IMR-90 (cell line): Measurements from ENCODE around the gene C11orf58. TPM values are rescaled to one million over a fixed set of nuclear protein-coding genes. Genes with fewer than 3 reads are reported as not detected.

Experiments used
- ATAC-seq: fragments of 200-7000 bp; cut with Tn5 transposase; 2 replicates; pipeline ENCODE4 v1.9.1; 2020; ENCODE audit warnings: low read depth, mild to moderate bottlenecking, moderate library complexity
- BruUV-seq: library from RNA; stranded (reverse); fragments of 400-500 nt; replicated peaks from 2 replicates; lab custom pipeline; 2021; lab: Mats Ljungman, UMichigan
- CTCF ChIA-PET: fragments of 300-600 bp; formaldehyde crosslinking; extraction: SDS; loops from one replicate; lab custom pipeline; 2021; ENCODE audit warnings: antibody characterized with exemption; lab: Yijun Ruan, JAX
- POLR2A ChIA-PET: fragments of 300-600 bp; sonication (Branson Sonifier 250); formaldehyde crosslinking; loops from one replicate; lab custom pipeline; 2022; ENCODE audit warnings: antibody characterized with exemption; ENCODE audit not compliant: unreplicated experiment; lab: Charles Lee
- DNase-seq: peaks from one replicate; pipeline ENCODE4 v3.0.0; 2013
- H2AFZ ChIP-seq: replicated peaks from 2 replicates; pipeline ENCODE3; 2013; ENCODE audit warnings: low read length, mild to moderate bottlenecking; ENCODE audit not compliant: poor library complexity
- H2AK5ac ChIP-seq: 2 replicates; pipeline ENCODE4 v1.6.1; 2013; ENCODE audit warnings: low read depth, low read length, inconsistent platforms
- H2AK9ac ChIP-seq: replicated peaks from 2 replicates; pipeline ENCODE3; 2013; ENCODE audit warnings: mild to moderate bottlenecking, low read depth, low read length, moderate library complexity; ENCODE audit not compliant: poor library complexity
- H2BK120ac ChIP-seq: 2 replicates; pipeline ENCODE4 v1.6.1; 2013; ENCODE audit warnings: low read depth, low read length, inconsistent platforms
- H2BK15ac ChIP-seq: 3 replicates; pipeline ENCODE4 v1.6.1; 2013; ENCODE audit warnings: low read depth, low read length, inconsistent platforms
- H2BK20ac ChIP-seq: 2 replicates; pipeline ENCODE4 v1.6.1; 2013; ENCODE audit warnings: low read depth, mild to moderate bottlenecking, inconsistent platforms, low read length, moderate library complexity
- H2BK5ac ChIP-seq: 2 replicates; pipeline ENCODE4 v1.6.1; 2013; ENCODE audit warnings: mild to moderate bottlenecking, low read depth, low read length, inconsistent platforms; ENCODE audit not compliant: poor library complexity, severe bottlenecking
- H3K14ac ChIP-seq: replicated peaks from 2 replicates; pipeline ENCODE4 v1.6.1; 2013; ENCODE audit warnings: low read depth, low read length, inconsistent platforms
- H3K18ac ChIP-seq: 2 replicates; pipeline ENCODE4 v1.6.1; 2013; ENCODE audit warnings: low read depth, low read length, control low read depth
- H3K23ac ChIP-seq: 2 replicates; pipeline ENCODE4 v1.6.1; 2013; ENCODE audit warnings: low read depth, low read length, inconsistent platforms
- H3K27ac ChIP-seq: 2 replicates; pipeline ENCODE4 v1.5.1; 2013; ENCODE audit warnings: mild to moderate bottlenecking, control low read depth, low read length; ENCODE audit not compliant: insufficient read depth
- H3K27me3 ChIP-seq: 2 replicates; pipeline ENCODE4 v1.6.1; 2013; ENCODE audit warnings: low read length; ENCODE audit not compliant: control insufficient read depth, insufficient read depth
- H3K36me3 ChIP-seq: 2 replicates; pipeline ENCODE4 v1.6.1; 2013; ENCODE audit warnings: low read length, mixed read lengths; ENCODE audit not compliant: control insufficient read depth, insufficient read depth
- H3K4ac ChIP-seq: 2 replicates; pipeline ENCODE4 v1.6.1; 2013; ENCODE audit warnings: low read depth, low read length, inconsistent platforms
- H3K4me1 ChIP-seq: 2 replicates; pipeline ENCODE4 v1.6.1; 2013; ENCODE audit warnings: low read length, mixed read lengths; ENCODE audit not compliant: control insufficient read depth, insufficient read depth
- H3K4me2 ChIP-seq: 2 replicates; pipeline ENCODE4 v1.6.1; 2013; ENCODE audit warnings: low read depth, mild to moderate bottlenecking, control low read depth, low read length, moderate library complexity
- H3K4me3 ChIP-seq: 2 replicates; pipeline ENCODE4 v1.5.1; 2013; ENCODE audit warnings: low read depth, mild to moderate bottlenecking, control low read depth, low read length, moderate library complexity; ENCODE audit not compliant: insufficient read depth
- H3K56ac ChIP-seq: 2 replicates; pipeline ENCODE4 v1.6.1; 2013; ENCODE audit warnings: low read length, inconsistent platforms; ENCODE audit not compliant: insufficient read depth; ENCODE audit errors: extremely low read depth
- H3K79me1 ChIP-seq, 2 experiments: 2 replicates each; pipeline ENCODE4 v1.6.1; 2013; ENCODE audit warnings: low read length in 2 of 2, inconsistent platforms in 1 of 2, low read depth in 1 of 2
- H3K9ac ChIP-seq: 2 replicates; pipeline ENCODE4 v1.6.1; 2013; ENCODE audit warnings: low read depth, low read length, control low read depth
- H3K9me1 ChIP-seq: 2 replicates; pipeline ENCODE4 v1.6.1; 2013; ENCODE audit warnings: low read length, inconsistent platforms; ENCODE audit not compliant: insufficient read depth
- H3K9me3 ChIP-seq: 2 replicates; pipeline ENCODE4 v1.6.1; 2013; ENCODE audit warnings: low read length; ENCODE audit not compliant: control insufficient read depth, insufficient read depth
- H4K20me1 ChIP-seq: 2 replicates; pipeline ENCODE4 v1.6.1; 2013; ENCODE audit warnings: low read length, inconsistent platforms; ENCODE audit not compliant: insufficient read depth
- H4K5ac ChIP-seq: 2 replicates; pipeline ENCODE4 v1.6.1; 2013; ENCODE audit warnings: mild to moderate bottlenecking, low read depth, low read length, control low read depth
- H4K8ac ChIP-seq, 2 experiments: 2 replicates each; pipeline ENCODE4 v1.6.1; 2013; ENCODE audit warnings: low read depth in 2 of 2, low read length in 2 of 2, control low read depth in 1 of 2, inconsistent platforms in 1 of 2
- H4K91ac ChIP-seq: 2 replicates; pipeline ENCODE4 v1.6.1; 2013; ENCODE audit warnings: low read depth, low read length, inconsistent platforms; ENCODE audit not compliant: insufficient read depth
- CEBPB ChIP-seq: IDR thresholded peaks from 2 replicates; pipeline ENCODE4 v1.6.1; 2012; ENCODE audit warnings: low read depth, low read length, improper control_type of control experiment
- CTCF ChIP-seq: conservative IDR thresholded peaks from 2 replicates; pipeline ENCODE4 v1.5.1; 2012; ENCODE audit warnings: mild to moderate bottlenecking, low read depth, low read length, improper control_type of control experiment
- MAZ ChIP-seq: IDR thresholded peaks from 2 replicates; pipeline ENCODE4 v1.6.1; 2012; ENCODE audit warnings: low read depth, mild to moderate bottlenecking, low read length, improper control_type of control experiment, moderate library complexity, borderline replicate concordance
- RAD21 ChIP-seq: IDR thresholded peaks from 2 replicates; pipeline ENCODE4 v1.6.1; 2012; ENCODE audit warnings: low read length, improper control_type of control experiment
- RCOR1 ChIP-seq: IDR thresholded peaks from 2 replicates; pipeline ENCODE4 v1.6.1; 2012; ENCODE audit warnings: mild to moderate bottlenecking, low read length, improper control_type of control experiment; ENCODE audit not compliant: insufficient replicate concordance
- USF2 ChIP-seq: fragments of 150-350 bp; IDR thresholded peaks from 2 replicates; pipeline ENCODE4 v1.6.1; 2017; ENCODE audit warnings: mild to moderate bottlenecking, antibody characterized with exemption, low read length, low read depth
- WGBS, 2 experiments: methylation state at CpG; one replicate each; pipeline versions ENCODE4 v1.1.5 to v1.1.7; 2013; ENCODE audit warnings: missing lambda C conversion rate in 2 of 2; ENCODE audit not compliant: insufficient read length in 1 of 2; ENCODE audit errors: extremely low coverage in 2 of 2; 5-methylcytosine and 5-hydroxymethylcytosine counted together
- dilution Hi-C: fragments of 300-500 bp; cut with HindIII; formaldehyde crosslinking; loops from one replicate; pipeline ENCODE4 v1.14.3; 2018; ENCODE audit warnings: low sequenced_read_pairs; ENCODE audit not compliant: unreplicated experiment
- in situ Hi-C: fragments of 300-500 bp; cut with MboI; formaldehyde crosslinking; loops from 3 replicates; pipeline ENCODE4 v1.14.3; 2019; ENCODE audit warnings: low sequenced_read_pairs, inconsistent platforms, mixed read lengths
- intact Hi-C: fragments of 100-400 bp; cut with micrococcal nuclease; formaldehyde crosslinking; loops from 2 replicates; pipeline ENCODE4 v1.10.0; 2022
- polyA plus RNA-seq, 3 experiments: library from polyadenylated mRNA; depleted of rRNA; stranded (reverse); fragments of >200 nt; gene quantifications; 2 replicates each; pipeline ENCODE4 v1.2.3, GENCODE V29; 2012; ENCODE audit warnings: low replicate concordance in 1 of 3
- total RNA-seq: library from RNA; depleted of rRNA; stranded (reverse); fragments of >200 nt; gene quantifications from 2 replicates; pipeline ENCODE4 v1.2.3, GENCODE V29; 2012

Gene C11orf58
- total and polyA plus RNA-seq, 2 of the 4 experiments (the other 2 are of a cell fraction), result 53.8 to 67.8 TPM

GRCh38 chr11:16759857-16760508, 21.5 kb downstream of the C11orf58 start:
- no peak overlapping the region for H3K56ac ChIP-seq
- ChIA-PET CTCF (no interaction called here), POLR2A (interaction anchor here (0.7 kb wide), 1 partner anchor 14 kb away, joined by 3 read pairs; no protein-coding TSS in a partner anchor)
- H3K36me3 ChIP-seq, result 0 out of 2 replicates have a peak, but pooled peaks cover 1% of the 10 kb centered on the region
- H2AK5ac ChIP-seq, result no peak overlapping the region
- no peak overlapping the region for H2AK9ac ChIP-seq
- H3K9me3 ChIP-seq, result no peaks in the 10 kb centered on the region
- H2BK20ac ChIP-seq, result no peak overlapping the region
- H3K9me1 ChIP-seq, result no peaks in the 10 kb centered on the region
- H3K79me1 ChIP-seq, result no peaks in the 10 kb centered on the region; a peak in 1 of 4 replicates
- H2AFZ ChIP-seq, result no peak overlapping the region
- in situ Hi-C loops, result no loop called here
- no peak overlapping the region for H2BK5ac ChIP-seq
- ATAC-seq (0 out of 2 replicates have a peak, but pooled peaks have one; percentile 12), DNase-seq (peak; percentile 24)
- no peak overlapping the region for H3K23ac ChIP-seq
- whole genome bisulfite sequencing, 2 experiments, result 80% methylated on average over 1 of the region's 8 CpGs; no CpG with 5 or more reads in 1 of the 2 experiments
- no peak overlapping the region for H3K9ac ChIP-seq
- no TSS peak for BruUV-seq
- no peak overlapping the region for H3K27ac ChIP-seq
- no peak overlapping the region for H3K14ac ChIP-seq
- no peaks in the 10 kb centered on the region for H4K20me1 ChIP-seq
- H3K4me3 ChIP-seq, result no peak overlapping the region
- H3K4me1 ChIP-seq, result no peaks in the 10 kb centered on the region
- no peaks in the 10 kb centered on the region for H3K27me3 ChIP-seq
- H4K91ac ChIP-seq, result no peak overlapping the region
- H2BK120ac ChIP-seq, result no peak overlapping the region
- H4K8ac ChIP-seq, result no peak overlapping the region
- H4K5ac ChIP-seq, result no peak overlapping the region
- intact Hi-C loops, result no loop called here
- no peak overlapping the region for H3K4ac ChIP-seq
- no peak overlapping the region for H3K18ac ChIP-seq
- dilution Hi-C loops, result no loop called here
- no peak for TF ChIP-seq CTCF
- TF ChIP-seq RAD21, result no peak
- no peak for TF ChIP-seq RCOR1
- no peak for TF ChIP-seq USF2
- TF ChIP-seq CEBPB, result no peak
- no peak for TF ChIP-seq MAZ
- H2BK15ac ChIP-seq, result no peak overlapping the region
- no peak overlapping the region for H3K4me2 ChIP-seq
